HL-60 (cell line): ENCODE results near the gene CALML3.

ENCODE experiments used
- DNase-seq, 2 experiments: peaks; one replicate each; pipeline ENCODE4 v3.0.0-alpha.2; 2010 to 2020; ENCODE audit warnings: low read depth in 1 of 2, low spot score in 1 of 2
- H3K27ac ChIP-seq: fragments of 250-450 bp; sonication (Bioruptor Pico); replicated peaks from 2 replicates; pipeline ENCODE4 v1.5.1; 2020; ENCODE audit warnings: mild to moderate bottlenecking, moderate library complexity
- H3K27me3 ChIP-seq: fragments of 250-450 bp; sonication (Bioruptor Pico); 2 replicates; pipeline ENCODE4 v1.5.1; 2021; ENCODE audit warnings: mild to moderate bottlenecking, moderate library complexity; ENCODE audit not compliant: insufficient read depth, poor library complexity, severe bottlenecking
- H3K4me3 ChIP-seq: replicated peaks from 2 replicates; pipeline ENCODE4 v1.5.1; 2011; ENCODE audit warnings: mild to moderate bottlenecking, control low read depth, low read length; ENCODE audit not compliant: insufficient read depth
- CTCF ChIP-seq: IDR thresholded peaks from one replicate; pipeline ENCODE4 v1.5.1; 2011; ENCODE audit warnings: low read length, control low read depth, inconsistent platforms; ENCODE audit not compliant: insufficient read depth
- GABPA ChIP-seq: IDR thresholded peaks from 2 replicates; pipeline ENCODE4 v1.6.1; 2012; ENCODE audit warnings: low read depth
- POLR2AphosphoS5 ChIP-seq: IDR thresholded peaks from 2 replicates; pipeline ENCODE4 v1.6.1; 2012; ENCODE audit warnings: low read depth
- REST ChIP-seq: IDR thresholded peaks from 2 replicates; pipeline ENCODE4 v1.6.1; 2012; ENCODE audit warnings: low read depth; ENCODE audit not compliant: insufficient replicate concordance
- SPI1 ChIP-seq: IDR thresholded peaks from 2 replicates; pipeline ENCODE4 v1.6.1; 2012; ENCODE audit warnings: low read depth, mild to moderate bottlenecking, borderline replicate concordance

Gene CALML3

GRCh38 chr10:5573319-5573950 is 48.7 kb downstream of the CALML3 start:
- no peak for TF ChIP-seq SPI1
- H3K4me3 ChIP-seq: no peak overlapping the region
- H3K27me3 ChIP-seq: no peaks in the 10 kb centered on the region
- no peak overlapping the region for H3K27ac ChIP-seq
- no peak for DNase-seq

- Histone ChIP-seq H3K4me3 (no peak overlapping the region), H3K27me3 (no peaks in the 10 kb centered on the region), H3K27ac (no peak overlapping the region)
- no peak for DNase-seq
- TF ChIP-seq GABPA (no peak), POLR2AphosphoS5 (no peak), SPI1 (no peak), REST (no peak), CTCF (no peak)
Observed at GRCh38 chr10:5573968-5574641, 49.3 kb downstream of the CALML3 start.

GRCh38 chr10:5574642-5575131 is 49.9 kb downstream of the CALML3 start:
- H3K4me3 ChIP-seq: no peak overlapping the region
- H3K27me3 ChIP-seq: no peaks in the 10 kb centered on the region
- DNase-seq: no peak
- H3K27ac ChIP-seq: no peak overlapping the region
- TF ChIP-seq SPI1 (no peak), REST (no peak), CTCF (no peak), GABPA (no peak)

- Histone ChIP-seq H3K27me3 (no peaks in the 10 kb centered on the region), H3K4me3 (no peak overlapping the region), H3K27ac (no peak overlapping the region)
- DNase-seq: no peak
- TF ChIP-seq REST: no peak
- TF ChIP-seq SPI1: no peak
- TF ChIP-seq POLR2AphosphoS5: no peak
- TF ChIP-seq GABPA: no peak
Observed at GRCh38 chr10:5575144-5575481, 50.4 kb downstream of the CALML3 start.
